Measurements from ENCODE around the gene CDX2.

Gene CDX2

DNA sequence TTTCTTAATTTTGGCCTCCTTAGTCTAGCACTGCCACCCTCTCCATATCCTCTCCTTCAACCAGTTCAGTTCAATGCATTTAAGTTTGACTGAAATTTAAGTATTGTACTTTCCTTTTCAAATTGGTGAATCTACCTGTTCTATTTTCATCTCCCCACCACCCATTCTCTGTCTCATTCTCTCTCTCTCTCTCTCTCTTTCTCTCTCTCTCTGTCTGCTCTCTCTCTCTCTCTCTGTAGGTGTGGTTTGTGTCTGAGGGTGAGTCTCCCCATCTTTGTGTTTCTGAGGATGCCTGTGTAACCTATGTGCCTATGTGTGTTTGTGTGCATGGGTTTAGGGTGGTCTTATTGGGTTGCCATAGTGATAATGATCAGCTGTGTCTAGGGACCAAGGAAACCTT is 39.2 kb downstream of the CDX2 start:
- TF ChIP-seq, protein P1, sequence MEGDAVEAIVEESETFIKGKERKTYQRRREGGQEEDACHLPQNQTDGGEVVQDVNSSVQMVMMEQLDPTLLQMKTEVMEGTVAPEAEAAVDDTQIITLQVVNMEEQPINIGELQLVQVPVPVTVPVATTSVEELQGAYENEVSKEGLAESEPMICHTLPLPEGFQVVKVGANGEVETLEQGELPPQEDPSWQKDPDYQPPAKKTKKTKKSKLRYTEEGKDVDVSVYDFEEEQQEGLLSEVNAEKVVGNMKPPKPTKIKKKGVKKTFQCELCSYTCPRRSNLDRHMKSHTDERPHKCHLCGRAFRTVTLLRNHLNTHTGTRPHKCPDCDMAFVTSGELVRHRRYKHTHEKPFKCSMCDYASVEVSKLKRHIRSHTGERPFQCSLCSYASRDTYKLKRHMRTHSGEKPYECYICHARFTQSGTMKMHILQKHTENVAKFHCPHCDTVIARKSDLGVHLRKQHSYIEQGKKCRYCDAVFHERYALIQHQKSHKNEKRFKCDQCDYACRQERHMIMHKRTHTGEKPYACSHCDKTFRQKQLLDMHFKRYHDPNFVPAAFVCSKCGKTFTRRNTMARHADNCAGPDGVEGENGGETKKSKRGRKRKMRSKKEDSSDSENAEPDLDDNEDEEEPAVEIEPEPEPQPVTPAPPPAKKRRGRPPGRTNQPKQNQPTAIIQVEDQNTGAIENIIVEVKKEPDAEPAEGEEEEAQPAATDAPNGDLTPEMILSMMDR (IDR thresholded peaks at IDR 0.05; ENCODE audit: low read depth, low read length): no peak
- Histone ChIP-seq H3K9me3 (ENCODE audit: severe bottlenecking) (peaks cover 43% of the 10 kb centered on the region), H3K36me3 (no peaks in the 10 kb centered on the region), H3K4me3 (ENCODE audit: low read depth, low read length) (no peak overlapping the region), H3K27me3 (ENCODE audit: insufficient read depth, low read depth, severe bottlenecking) (peaks cover 92% of the 10 kb centered on the region), H3K27ac (no peak overlapping the region)
- no peak for DNase-seq

- peaks cover 100% of the 10 kb centered on the region for H3K27me3 ChIP-seq (ENCODE audit: insufficient read depth, low read depth, severe bottlenecking)
- DNase-seq: no peak
- no peaks in the 10 kb centered on the region for H3K36me3 ChIP-seq
- TF ChIP-seq, protein P1 (IDR thresholded peaks at IDR 0.05; ENCODE audit: low read depth, low read length): no peak
- no peak overlapping the region for H3K4me3 ChIP-seq (ENCODE audit: low read depth, low read length)
- peaks cover 51% of the 10 kb centered on the region for H3K9me3 ChIP-seq (ENCODE audit: severe bottlenecking)
- H3K27ac ChIP-seq: no peak overlapping the region
Measured at GRCh38 chr13:27928805-27929753, 40.0 kb downstream of the CDX2 start.

DNA sequence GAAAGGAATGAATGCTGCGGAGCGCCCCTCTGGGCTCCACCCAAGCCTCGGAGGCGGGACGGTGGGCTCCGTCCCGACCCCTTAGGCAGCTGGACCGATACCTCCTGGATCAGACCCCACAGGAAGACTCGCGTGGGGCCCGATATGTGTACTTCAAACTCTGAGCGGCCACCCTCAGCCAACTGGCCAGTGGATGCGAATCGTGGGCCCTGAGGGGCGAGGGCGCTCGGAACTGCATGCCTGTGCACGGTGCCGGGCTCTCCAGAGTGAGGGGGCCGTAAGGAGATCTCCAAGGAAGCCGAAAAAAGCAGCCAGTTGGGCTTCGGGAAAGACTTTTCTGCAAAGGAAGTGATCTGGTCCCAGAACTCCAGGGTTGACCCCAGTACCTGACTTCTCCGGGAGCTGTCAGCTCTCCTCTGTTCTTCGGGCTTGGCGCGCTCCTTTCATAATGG is 40.7 kb downstream of the CDX2 start:
- TF ChIP-seq, protein P1 (IDR thresholded peaks at IDR 0.05; ENCODE audit: low read depth, low read length): no peak
- peaks cover 100% of the 10 kb centered on the region for H3K27me3 ChIP-seq (ENCODE audit: insufficient read depth, low read depth, severe bottlenecking)
- no peaks in the 10 kb centered on the region for H3K36me3 ChIP-seq
- H3K4me3 ChIP-seq (ENCODE audit: low read depth, low read length): no peak overlapping the region
- no peak overlapping the region for H3K27ac ChIP-seq
- peaks cover 58% of the 10 kb centered on the region for H3K9me3 ChIP-seq (ENCODE audit: severe bottlenecking)
- DNase-seq: no peak

DNA sequence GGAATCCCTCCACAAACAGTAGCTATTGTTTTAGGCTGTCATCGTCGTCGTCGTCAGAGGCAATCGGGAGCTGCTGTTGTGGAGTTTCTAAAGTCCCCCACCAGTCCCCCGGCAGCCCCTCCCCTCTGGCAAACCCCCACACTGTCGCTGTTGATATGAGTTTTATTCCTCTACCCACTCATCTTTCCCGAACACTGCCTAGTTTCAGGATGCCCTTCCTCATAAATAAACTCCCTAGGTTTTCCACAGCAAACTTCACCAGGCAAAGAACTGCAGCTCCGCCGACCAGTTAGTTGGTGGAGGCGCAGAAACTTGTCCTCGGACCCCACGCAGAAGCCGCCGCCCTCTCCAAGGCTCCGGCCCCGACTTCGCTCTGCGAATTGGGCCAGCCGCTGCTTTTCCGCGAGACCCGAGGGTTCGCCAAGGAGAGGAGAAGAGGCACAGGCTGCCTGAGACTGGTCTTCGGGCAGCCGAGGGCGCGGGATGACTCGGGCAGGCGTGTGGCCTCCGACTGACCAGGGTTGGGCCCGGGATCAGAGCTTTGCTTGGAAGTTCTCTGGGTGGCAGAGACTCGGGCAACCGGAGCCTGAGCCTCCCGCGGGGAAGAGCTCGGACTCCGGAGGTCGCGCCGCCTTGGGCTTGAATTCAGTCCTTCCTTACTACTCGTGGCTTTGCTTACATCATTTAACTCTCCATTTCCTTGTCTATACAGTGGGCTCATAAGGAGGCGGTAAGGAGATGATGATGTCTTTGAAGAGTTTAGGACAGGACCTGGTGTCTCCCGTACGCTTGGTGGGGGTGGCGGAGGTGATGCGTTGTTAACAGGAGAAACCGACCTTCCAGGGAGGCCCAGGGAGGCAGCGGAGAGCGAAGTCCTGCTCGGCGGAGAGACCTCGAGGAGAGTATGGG is 41.4 kb downstream of the CDX2 start:
- no peak overlapping the region for H3K27ac ChIP-seq
- no peak overlapping the region for H3K4me3 ChIP-seq (ENCODE audit: low read depth, low read length)
- DNase-seq: no peak
- no peaks in the 10 kb centered on the region for H3K36me3 ChIP-seq
- peaks cover 100% of the 10 kb centered on the region for H3K27me3 ChIP-seq (ENCODE audit: insufficient read depth, low read depth, severe bottlenecking)
- peaks cover 61% of the 10 kb centered on the region for H3K9me3 ChIP-seq (ENCODE audit: severe bottlenecking)
- TF ChIP-seq, protein P1 (IDR thresholded peaks at IDR 0.05; ENCODE audit: low read depth, low read length): no peak

DNA sequence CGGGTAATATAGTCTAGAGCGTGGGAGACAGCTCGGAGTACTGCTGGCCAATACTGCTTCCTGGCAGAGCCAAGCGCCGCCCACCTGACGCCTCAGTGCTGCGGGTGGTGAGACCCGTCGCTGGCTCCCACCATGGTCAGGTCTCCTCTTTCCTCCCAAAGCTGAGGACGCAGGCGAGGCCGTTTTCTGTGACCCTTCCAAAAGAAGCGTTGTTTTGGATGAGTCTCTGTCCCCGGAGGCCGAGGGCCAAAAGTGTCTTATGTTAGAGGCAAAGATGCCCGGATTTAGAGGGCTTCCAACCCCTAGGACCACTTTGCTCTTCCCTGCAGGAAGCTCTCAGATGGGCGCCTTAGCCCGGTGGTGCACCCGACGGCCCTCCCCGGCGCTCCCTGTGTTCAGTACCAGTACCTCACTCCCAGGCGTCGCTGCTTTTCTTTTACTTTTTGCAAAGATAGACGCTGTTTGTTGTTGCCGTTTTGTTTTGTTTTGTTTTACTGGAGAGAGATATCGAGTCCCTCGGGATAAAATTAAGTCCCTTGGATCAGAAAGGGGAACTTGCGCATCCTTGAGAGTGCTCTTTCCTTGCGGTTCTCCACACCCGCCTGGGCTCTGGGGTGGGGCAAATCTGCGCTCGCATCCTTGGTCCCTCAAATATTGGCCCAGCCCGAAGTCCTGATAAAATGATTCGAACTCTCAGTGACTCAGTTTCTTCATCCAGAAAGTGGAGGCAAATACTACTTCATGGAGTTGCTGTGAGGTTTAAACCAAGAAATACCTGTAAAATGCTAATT is 42.3 kb downstream of the CDX2 start:
- Histone ChIP-seq H3K36me3 (no peaks in the 10 kb centered on the region), H3K9me3 (ENCODE audit: severe bottlenecking) (peaks cover 70% of the 10 kb centered on the region), H3K27ac (no peak overlapping the region), H3K4me3 (ENCODE audit: low read depth, low read length) (no peak overlapping the region), H3K27me3 (ENCODE audit: insufficient read depth, low read depth, severe bottlenecking) (peaks cover 100% of the 10 kb centered on the region)
- no peak for DNase-seq
- TF ChIP-seq, protein P1 (IDR thresholded peaks at IDR 0.05; ENCODE audit: low read depth, low read length): no peak
